Smooth muscle cell (in vitro differentiated cells): Measurements from ENCODE around the gene TTBK1. TPM values are rescaled to one million over a fixed set of nuclear protein-coding genes. Genes with fewer than 3 reads are reported as not detected.

Source experiments
- DNase-seq: peaks from one replicate; lab custom pipeline; 2025; ENCODE audit not compliant: unreplicated experiment; lab: John Stamatoyannopoulos, UW
- H2AFZ ChIP-seq: fragments of 200-600 bp; sonication (generic); 2 replicates; pipeline ENCODE4 v1.6.0; 2016; ENCODE audit warnings: antibody characterized with exemption, low read depth, mild to moderate bottlenecking
- H3F3A ChIP-seq: fragments of 200-600 bp; sonication (generic); 2 replicates; pipeline ENCODE4 v1.6.0; 2017; ENCODE audit warnings: antibody characterized with exemption, low read depth
- H3K27ac ChIP-seq: fragments of 200-600 bp; sonication (generic); 2 replicates; pipeline ENCODE4 v1.5.1; 2016; ENCODE audit warnings: low read depth, mild to moderate bottlenecking
- H3K27me3 ChIP-seq: fragments of 200-600 bp; sonication (generic); 2 replicates; pipeline ENCODE4 v1.6.1; 2016; ENCODE audit warnings: low read depth, mild to moderate bottlenecking
- H3K36me3 ChIP-seq: fragments of 200-600 bp; sonication (generic); 2 replicates; pipeline ENCODE4 v1.5.1; 2016; ENCODE audit warnings: low read depth
- H3K4me1 ChIP-seq: fragments of 200-600 bp; sonication (generic); 2 replicates; pipeline ENCODE4 v1.5.1; 2016; ENCODE audit warnings: low read depth
- H3K4me2 ChIP-seq: fragments of 200-600 bp; sonication (generic); 2 replicates; pipeline ENCODE4 v1.6.0; 2016; ENCODE audit warnings: mild to moderate bottlenecking
- H3K4me3 ChIP-seq: fragments of 200-600 bp; sonication (generic); 2 replicates; pipeline ENCODE4 v1.5.1; 2016; ENCODE audit warnings: mild to moderate bottlenecking
- H3K79me2 ChIP-seq: fragments of 200-600 bp; sonication (generic); 2 replicates; pipeline ENCODE4 v1.6.0; 2016; ENCODE audit warnings: low read depth, mild to moderate bottlenecking
- H3K9ac ChIP-seq: fragments of 200-600 bp; sonication (generic); 2 replicates; pipeline ENCODE4 v1.6.0; 2016; ENCODE audit warnings: low read depth
- H3K9me3 ChIP-seq: fragments of 200-600 bp; sonication (generic); replicated peaks from 2 replicates; pipeline ENCODE4 v1.5.1; 2016; ENCODE audit warnings: low read depth
- H4K20me1 ChIP-seq: fragments of 200-600 bp; sonication (generic); 2 replicates; pipeline ENCODE4 v1.6.0; 2016; ENCODE audit warnings: low read depth
- WGBS: methylation state at CpG from one replicate; pipeline ENCODE4 v1.1.7; 2016; ENCODE audit warnings: low lambda C conversion rate; 5-methylcytosine and 5-hydroxymethylcytosine counted together
- polyA plus RNA-seq: library from polyadenylated mRNA; unstranded; fragments of >200 nt; fragmentation: Nextera tagmentation; extraction: Ambion mirVana; gene quantifications from 2 replicates; pipeline ENCODE4 v1.2.1, GENCODE V29; 2016
- total RNA-seq: library from RNA; depleted of rRNA; stranded (reverse); fragments of >200 nt; gene quantifications from 2 replicates; pipeline ENCODE4 v1.2.3, GENCODE V29; 2014
- TF ChIP-seq, protein P1 (sequence below): fragments of 200-600 bp; sonication (generic); IDR thresholded peaks from 2 replicates; pipeline ENCODE4 v1.5.1; 2017; ENCODE audit warnings: borderline replicate concordance, mild to moderate bottlenecking, antibody characterized with exemption; ENCODE audit not compliant: insufficient read depth, poor library complexity, severe bottlenecking

TTBK1 gene
- total and polyA plus RNA-seq, 2 experiments from 2014 or later = not detected

DNA sequence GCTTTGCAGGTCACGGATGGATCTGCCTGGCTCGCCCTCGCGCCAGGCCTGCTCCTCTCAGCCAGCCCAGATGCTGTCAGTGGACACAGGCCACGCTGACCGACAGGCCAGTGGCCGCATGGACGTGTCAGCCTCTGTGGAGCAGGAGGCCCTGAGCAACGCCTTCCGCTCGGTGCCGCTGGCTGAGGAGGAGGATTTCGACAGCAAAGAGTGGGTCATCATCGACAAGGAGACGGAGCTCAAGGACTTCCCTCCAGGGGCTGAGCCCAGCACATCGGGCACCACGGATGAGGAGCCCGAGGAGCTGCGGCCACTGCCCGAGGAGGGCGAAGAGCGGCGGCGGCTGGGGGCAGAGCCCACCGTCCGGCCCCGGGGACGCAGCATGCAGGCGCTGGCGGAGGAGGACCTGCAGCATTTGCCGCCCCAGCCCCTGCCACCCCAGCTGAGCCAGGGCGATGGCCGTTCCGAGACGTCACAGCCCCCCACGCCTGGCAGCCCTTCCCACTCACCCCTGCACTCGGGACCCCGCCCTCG is 19.6 kb downstream of the TTBK1 start:
- Histone ChIP-seq H3K9ac (no peak overlapping the region), H3K36me3 (no peaks in the 10 kb centered on the region), H3F3A (no peaks in the 10 kb centered on the region), H3K4me2 (no peak overlapping the region), H4K20me1 (no peaks in the 10 kb centered on the region), H3K27ac (no peak overlapping the region), H3K4me3 (no peak overlapping the region), H3K4me1 (no peaks in the 10 kb centered on the region), H3K79me2 (no peaks in the 10 kb centered on the region), H3K27me3 (no peaks in the 10 kb centered on the region), H3K9me3 (no peaks in the 10 kb centered on the region), H2AFZ (no peak overlapping the region)
- 94% methylated on average over 38 of the region's 39 CpGs for WGBS
- no peak for DNase-seq
- TF ChIP-seq, protein P1, sequence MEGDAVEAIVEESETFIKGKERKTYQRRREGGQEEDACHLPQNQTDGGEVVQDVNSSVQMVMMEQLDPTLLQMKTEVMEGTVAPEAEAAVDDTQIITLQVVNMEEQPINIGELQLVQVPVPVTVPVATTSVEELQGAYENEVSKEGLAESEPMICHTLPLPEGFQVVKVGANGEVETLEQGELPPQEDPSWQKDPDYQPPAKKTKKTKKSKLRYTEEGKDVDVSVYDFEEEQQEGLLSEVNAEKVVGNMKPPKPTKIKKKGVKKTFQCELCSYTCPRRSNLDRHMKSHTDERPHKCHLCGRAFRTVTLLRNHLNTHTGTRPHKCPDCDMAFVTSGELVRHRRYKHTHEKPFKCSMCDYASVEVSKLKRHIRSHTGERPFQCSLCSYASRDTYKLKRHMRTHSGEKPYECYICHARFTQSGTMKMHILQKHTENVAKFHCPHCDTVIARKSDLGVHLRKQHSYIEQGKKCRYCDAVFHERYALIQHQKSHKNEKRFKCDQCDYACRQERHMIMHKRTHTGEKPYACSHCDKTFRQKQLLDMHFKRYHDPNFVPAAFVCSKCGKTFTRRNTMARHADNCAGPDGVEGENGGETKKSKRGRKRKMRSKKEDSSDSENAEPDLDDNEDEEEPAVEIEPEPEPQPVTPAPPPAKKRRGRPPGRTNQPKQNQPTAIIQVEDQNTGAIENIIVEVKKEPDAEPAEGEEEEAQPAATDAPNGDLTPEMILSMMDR = no peak

DNA sequence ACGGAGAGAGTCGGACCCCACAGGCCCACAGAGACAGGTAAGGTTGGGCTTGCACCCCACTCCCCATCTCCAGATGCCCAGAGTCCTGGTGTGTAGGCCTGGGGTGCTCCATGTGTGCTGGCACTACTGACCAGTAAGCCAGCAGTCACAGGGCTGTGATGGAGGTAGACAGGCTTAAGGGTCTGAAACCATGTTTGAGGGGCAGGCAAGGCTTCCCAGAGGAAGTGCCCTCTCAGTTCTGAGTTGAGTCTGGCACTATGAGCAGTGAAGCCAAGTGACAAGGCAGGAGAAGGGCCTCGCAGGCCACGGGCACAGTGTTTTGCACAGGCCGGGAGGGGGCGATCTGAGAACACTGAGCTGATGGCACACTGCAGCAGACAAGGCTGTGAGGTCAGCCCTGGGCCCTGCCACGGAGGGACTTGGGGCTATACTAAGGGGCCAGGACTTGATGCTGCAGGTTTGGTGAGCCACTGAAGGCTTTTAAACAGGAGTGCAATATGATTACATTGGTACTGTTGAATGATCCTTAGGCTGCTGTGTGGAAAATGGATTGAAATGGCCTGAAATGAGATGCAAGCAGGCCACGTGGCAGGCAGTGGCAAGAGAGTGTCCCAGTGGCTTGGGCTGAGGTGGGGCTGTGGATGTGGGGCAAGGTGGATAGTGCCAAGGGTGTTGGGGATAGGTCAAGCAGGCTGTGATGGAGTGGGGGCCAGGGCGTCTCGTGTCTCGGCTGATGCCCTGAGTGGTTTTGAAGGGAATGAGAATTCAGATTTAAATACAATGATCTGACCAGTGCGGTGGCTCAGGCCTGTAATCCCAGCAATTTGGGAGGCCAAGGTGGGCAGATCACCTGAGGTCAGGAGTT is 20.3 kb downstream of the TTBK1 start:
- Histone ChIP-seq H3F3A (no peaks in the 10 kb centered on the region), H2AFZ (no peak overlapping the region), H3K27me3 (no peaks in the 10 kb centered on the region), H3K79me2 (no peaks in the 10 kb centered on the region), H3K27ac (no peak overlapping the region), H3K9ac (no peak overlapping the region), H3K9me3 (no peaks in the 10 kb centered on the region), H3K4me2 (no peak overlapping the region), H3K36me3 (no peaks in the 10 kb centered on the region), H4K20me1 (no peaks in the 10 kb centered on the region), H3K4me3 (no peak overlapping the region), H3K4me1 (no peaks in the 10 kb centered on the region)
- TF ChIP-seq, protein P1 = peak; percentile 66
- peak; percentile 40 for DNase-seq
- 59% methylated on average over 12 of the region's 12 CpGs for WGBS

- TF ChIP-seq, protein P1 = no peak
- no peaks in the 10 kb centered on the region for H3K27me3 ChIP-seq
- H3K79me2 ChIP-seq = no peaks in the 10 kb centered on the region
- 90% methylated on average over 5 of the region's 5 CpGs for WGBS
- H2AFZ ChIP-seq = no peak overlapping the region
- H3K9me3 ChIP-seq = no peaks in the 10 kb centered on the region
- H3K4me3 ChIP-seq = no peak overlapping the region
- DNase-seq = no peak
- H3K36me3 ChIP-seq = no peaks in the 10 kb centered on the region
- no peak overlapping the region for H3K27ac ChIP-seq
- no peaks in the 10 kb centered on the region for H4K20me1 ChIP-seq
- no peaks in the 10 kb centered on the region for H3F3A ChIP-seq
- H3K9ac ChIP-seq = no peak overlapping the region
- H3K4me2 ChIP-seq = no peak overlapping the region
- H3K4me1 ChIP-seq = peaks cover 6% of the 10 kb centered on the region
Measured at GRCh38 chr6:43264599-43265145, 21.4 kb downstream of the TTBK1 start.
